Fibroblast of pulmonary artery (primary cell): ENCODE measurements around the gene DDX28.

Experiments
- DNase-seq: peaks from one replicate; pipeline ENCODE4 v3.0.0-alpha.2; 2010; ENCODE audit warnings: low read depth
- H3K4me3 ChIP-seq: replicated peaks from 2 replicates; pipeline ENCODE4 v1.5.1; 2011; ENCODE audit warnings: low read depth, mild to moderate bottlenecking, control low read depth, low read length, moderate library complexity
- TF ChIP-seq, protein P1 (sequence below): IDR thresholded peaks from 2 replicates; pipeline ENCODE4 v1.5.1; 2011; ENCODE audit warnings: mild to moderate bottlenecking, control low read depth, low read length, inconsistent platforms; ENCODE audit errors: missing control alignments

Gene DDX28

DNA sequence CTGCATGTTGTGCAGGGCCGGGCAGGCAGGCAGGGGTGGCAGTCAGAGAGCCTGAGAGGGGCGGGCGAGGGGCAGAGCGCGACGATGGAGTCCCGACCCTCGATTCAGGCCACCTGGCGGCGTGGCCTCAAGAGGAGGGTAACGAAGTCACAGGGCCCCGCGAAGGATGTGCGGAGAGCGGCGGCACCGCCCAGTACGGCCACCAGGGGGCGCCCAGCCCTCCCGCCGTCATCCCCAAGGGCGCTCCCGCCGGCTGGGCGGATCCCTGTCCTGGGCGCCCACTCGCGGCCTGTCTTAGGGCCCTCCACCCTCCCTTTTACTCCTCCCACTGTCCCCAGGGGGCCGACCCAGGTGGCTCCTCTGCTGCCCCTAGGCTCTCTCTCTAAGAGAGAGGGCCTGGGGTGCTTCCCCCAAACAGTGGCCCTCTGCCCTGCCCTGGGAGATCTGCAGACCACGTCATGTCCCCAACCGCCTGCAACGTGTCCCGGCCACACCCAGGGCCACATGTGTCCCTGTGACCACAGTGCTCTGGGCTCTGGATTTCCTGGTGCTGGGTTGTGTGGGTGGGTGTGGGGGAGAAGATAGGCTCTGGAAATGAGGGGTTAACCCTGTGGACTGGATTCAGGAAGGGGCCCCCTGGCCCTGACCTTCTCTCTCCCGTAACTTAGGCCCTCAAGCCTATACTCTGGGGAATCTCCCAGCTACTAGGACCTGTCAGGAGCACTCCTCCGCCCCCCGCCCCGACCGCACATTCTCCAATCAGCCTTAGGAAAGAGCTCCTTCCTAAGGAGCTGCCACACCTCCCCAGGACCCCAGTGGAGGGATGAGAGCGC lies 29.6 kb downstream of the DDX28 start:
- TF ChIP-seq, protein P1, sequence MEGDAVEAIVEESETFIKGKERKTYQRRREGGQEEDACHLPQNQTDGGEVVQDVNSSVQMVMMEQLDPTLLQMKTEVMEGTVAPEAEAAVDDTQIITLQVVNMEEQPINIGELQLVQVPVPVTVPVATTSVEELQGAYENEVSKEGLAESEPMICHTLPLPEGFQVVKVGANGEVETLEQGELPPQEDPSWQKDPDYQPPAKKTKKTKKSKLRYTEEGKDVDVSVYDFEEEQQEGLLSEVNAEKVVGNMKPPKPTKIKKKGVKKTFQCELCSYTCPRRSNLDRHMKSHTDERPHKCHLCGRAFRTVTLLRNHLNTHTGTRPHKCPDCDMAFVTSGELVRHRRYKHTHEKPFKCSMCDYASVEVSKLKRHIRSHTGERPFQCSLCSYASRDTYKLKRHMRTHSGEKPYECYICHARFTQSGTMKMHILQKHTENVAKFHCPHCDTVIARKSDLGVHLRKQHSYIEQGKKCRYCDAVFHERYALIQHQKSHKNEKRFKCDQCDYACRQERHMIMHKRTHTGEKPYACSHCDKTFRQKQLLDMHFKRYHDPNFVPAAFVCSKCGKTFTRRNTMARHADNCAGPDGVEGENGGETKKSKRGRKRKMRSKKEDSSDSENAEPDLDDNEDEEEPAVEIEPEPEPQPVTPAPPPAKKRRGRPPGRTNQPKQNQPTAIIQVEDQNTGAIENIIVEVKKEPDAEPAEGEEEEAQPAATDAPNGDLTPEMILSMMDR = peak; percentile 58
- DNase-seq = peak; percentile 68
- peak overlapping the region; percentile 24 for H3K4me3 ChIP-seq

DNA sequence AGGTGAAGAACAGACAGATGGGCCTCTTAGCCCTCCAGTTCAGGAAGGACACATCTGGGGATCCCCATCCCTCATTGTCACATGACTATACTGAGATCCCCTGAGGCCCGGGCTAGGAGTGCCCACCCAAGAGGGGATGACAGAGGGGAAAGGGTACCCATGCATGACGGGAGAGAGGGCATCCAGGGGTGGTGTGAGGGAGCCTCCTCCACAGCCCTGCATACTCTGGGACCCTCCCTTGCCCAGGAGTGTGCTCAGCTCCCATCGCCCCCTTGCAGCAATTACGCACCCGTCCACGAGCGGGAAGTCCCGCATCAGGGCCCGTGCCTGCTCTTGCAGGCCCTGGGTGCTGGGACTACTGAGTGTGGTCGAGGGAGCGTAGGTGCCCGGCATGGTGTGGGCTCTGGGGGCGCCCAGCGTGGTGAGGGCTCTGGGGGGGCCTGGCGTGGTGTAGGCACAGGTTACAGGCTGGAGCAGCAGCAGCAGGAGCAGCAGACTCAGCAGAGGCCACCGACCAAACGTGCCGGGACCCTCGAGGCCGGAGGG lies 30.3 kb downstream of the DDX28 start:
- no peak overlapping the region for H3K4me3 ChIP-seq
- DNase-seq = no peak
- TF ChIP-seq, protein P1 = no peak

DNA sequence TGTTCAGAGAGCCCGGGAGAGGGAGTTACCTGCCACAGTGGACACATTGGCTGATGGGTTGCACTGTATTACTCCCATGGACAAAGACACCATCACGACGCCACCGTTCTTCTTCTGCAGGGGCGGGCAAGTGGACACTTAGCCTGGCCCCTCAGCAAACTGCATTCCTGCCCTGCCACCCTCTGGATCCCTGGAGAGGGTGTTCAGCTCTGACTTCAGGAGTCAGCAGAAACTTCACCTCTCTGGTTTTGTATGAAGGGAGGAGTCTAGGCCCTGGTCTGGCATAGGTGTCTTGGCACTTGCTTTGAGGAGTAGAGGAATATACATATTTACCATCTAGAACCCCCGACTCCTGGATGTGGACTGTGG lies 33.0 kb downstream of the DDX28 start:
- DNase-seq = no peak
- no peak overlapping the region for H3K4me3 ChIP-seq
- TF ChIP-seq, protein P1 = no peak

DNA sequence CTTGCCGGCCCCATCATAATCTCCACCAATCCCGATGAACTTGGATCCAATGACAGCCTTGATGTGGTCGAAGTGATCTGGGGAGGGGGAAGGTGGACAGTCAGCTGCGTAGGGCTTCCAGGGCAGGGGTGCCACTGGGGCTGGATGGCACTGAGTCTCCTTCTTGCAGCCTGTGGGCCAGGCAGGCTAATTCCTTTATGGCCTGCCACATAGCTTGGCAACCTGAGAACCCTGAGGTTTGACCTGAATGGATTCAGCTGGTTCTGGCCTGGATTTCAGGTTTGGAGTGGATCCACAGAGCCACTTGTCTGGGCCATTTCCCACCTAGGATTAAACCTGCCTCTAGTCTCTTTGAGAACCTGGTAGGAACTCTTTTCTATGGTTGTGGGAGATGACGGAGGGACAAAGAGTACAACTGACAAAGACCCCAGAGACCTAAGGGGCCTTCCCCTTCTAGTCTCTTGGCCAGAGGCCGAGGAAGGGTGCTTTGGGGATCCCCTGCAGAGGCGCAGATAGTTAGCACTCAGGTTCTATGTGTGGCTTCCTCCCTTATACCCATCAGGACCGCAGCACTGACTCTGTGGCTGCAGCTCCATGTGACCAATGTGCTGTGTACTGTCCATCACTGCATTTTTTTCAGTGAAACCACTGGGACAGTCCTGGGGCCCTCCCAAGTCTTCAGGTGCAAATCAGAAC lies 33.6 kb downstream of the DDX28 start:
- TF ChIP-seq, protein P1 = no peak
- no peak for DNase-seq

DNA sequence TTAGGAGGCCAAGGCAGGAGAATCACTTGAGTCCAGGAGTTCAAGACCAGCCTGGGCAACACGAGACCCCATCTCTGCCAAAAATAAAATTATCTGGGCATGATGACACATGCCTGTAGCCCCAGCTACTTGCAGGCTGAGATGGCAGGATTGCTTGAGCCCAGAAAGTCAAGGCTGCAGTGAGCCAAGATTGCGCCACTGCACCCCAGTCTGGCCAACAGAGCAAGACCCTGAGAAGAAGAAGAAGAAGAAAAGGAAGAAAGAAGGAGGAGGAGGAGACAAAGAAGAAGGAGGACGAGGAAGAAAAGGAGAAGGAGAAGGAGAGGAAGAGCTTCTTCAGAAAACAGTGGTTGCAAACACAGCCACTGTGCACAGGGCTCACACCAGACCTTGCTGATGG lies 34.4 kb downstream of the DDX28 start:
- DNase-seq = no peak
- TF ChIP-seq, protein P1 = no peak
- no peak overlapping the region for H3K4me3 ChIP-seq

More for the DNA sequence above, 33.6 kb downstream of the DDX28 start:
- H3K4me3 ChIP-seq = no peak overlapping the region

DNA sequence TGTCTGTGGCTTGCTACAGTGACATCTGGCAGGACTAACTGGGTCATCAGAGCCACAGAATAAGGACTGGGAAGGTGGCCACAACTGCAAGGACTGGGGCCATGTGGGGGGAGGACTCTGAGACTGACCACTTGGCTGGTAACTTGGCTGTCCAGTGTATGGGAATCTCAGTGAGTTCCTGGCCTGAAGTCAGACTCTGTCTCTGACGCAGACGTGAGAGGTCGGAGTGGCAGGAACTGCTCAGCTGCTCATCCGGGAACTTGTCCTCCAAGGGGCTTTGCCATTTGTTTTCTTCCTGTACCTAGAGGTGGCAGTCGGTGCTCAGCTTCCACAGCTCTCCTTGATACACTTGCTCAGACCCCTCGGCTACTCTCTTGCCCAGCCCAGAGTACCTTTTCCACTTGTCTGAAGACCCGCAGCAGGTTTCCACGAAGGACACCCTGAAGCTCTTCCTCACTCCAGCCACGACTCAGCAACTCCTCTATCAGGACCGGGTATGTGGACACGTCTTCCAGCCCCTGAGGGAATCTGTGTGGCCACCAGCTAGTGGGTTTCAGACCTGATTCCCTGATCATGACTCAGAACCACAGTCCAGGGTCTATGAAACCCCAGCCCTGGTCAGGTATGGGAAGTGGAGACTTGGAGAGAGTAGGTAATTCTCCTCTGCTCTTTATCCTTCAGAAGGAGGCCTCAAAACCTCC lies 35.4 kb downstream of the DDX28 start:
- no peak for DNase-seq
- no peak overlapping the region for H3K4me3 ChIP-seq
- TF ChIP-seq, protein P1 = no peak
